Superior temporal gyrus (tissue), 1 donor: ENCODE measurements around the gene KRT3.
A peak's percentile ranks its signal among the peaks of the same experiment; 100 is the strongest.

Experiments
- DNase-seq: peaks from one replicate; pipeline ENCODE4 v3.0.0-alpha.2; 2016; ENCODE audit errors: extremely low spot score

The KRT3 gene

DNA sequence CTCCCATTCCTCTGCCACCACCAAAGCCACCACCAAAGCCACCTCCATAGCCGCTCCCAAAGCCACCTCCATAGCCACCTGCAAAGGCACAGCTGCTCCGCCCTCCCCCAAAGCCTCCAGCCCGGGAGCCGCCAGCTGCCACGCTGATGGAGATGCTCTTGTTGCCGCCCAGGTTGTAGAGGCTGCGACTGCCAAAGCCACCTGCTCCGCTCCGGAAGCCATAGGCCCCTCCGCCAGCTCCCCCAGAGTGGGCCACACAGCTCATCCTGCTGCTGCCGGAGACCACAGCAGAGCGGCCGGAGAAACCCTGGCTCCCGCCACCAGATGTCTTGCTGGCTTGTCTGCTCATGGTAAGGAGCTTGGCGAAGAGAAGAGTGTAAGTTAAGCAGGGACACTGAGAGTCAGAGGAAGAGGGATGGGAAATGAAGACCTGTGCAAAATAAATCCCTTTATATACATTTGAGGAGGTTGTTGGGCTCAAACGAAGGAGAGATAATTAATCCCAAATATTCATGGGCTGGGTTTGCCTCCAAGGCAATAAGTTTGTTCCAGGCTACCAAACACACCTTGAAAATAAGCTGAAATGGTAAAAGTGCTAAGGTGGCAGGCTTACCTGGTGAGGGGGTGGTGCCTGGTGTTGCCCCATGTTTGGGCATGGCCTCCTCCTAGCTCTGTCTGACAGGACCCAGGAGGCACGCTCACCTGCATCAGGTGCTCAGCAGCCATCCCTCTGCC lies at the start of gene KRT3:
KRT3 (minus strand) TSS at position 424 of the 735 bp plus-strand sequence; CDS start at position 349, 75 bp downstream.
- DNase-seq = no peak

DNA sequence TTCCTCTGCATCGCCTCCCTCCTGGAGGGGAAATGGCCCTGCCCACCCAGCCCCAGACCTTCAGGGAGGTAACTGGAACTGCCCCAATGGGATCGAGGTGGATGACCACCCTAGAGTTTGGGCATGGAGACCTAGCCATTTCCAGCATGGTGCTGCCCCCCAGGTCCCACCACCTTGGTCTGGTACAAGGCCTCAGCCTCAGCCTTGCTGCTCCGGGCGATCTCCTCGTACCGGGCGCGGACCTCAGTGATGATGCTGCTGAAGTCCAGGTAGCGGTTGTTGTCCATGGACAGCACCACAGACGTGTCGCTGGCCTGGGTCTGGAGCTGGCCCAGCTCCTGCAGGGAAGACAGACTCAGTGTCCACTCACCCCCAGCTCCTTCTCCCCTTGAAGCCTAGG lies 48.5 kb upstream of the KRT3 start:
- DNase-seq = no peak

DNA sequence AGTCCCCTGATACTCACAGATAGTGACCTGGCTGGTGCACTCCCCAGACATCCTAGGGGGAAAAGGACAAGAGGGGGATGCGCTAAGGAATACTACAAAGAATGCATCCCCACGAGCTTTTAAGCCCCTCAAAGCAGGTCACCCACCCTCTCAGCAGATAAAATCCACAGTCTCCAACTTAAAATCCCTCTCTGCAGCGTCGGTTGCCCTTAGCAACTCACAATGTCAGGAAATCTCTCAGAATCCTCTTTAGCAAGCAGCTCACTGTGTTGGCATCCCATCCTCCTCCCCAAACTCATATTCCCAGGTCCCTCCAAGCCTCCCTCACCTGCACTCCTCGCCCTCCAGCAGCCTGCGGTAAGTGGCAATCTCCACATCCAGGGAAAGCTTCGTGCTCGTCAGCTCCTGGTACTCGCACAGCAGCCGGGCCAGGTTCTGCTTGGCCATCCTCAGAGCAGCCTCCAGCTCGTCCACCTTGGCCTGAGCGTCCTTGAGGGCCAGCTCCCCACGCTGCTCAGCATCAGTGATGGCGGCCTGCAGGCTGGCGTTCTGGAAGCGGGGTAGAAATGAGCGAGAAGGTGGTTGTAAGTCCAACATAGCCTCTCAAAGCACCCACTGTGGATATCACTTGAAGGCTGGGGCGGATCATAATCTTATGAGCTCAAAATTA lies 43.7 kb upstream of the KRT3 start:
- DNase-seq = no peak

DNA sequence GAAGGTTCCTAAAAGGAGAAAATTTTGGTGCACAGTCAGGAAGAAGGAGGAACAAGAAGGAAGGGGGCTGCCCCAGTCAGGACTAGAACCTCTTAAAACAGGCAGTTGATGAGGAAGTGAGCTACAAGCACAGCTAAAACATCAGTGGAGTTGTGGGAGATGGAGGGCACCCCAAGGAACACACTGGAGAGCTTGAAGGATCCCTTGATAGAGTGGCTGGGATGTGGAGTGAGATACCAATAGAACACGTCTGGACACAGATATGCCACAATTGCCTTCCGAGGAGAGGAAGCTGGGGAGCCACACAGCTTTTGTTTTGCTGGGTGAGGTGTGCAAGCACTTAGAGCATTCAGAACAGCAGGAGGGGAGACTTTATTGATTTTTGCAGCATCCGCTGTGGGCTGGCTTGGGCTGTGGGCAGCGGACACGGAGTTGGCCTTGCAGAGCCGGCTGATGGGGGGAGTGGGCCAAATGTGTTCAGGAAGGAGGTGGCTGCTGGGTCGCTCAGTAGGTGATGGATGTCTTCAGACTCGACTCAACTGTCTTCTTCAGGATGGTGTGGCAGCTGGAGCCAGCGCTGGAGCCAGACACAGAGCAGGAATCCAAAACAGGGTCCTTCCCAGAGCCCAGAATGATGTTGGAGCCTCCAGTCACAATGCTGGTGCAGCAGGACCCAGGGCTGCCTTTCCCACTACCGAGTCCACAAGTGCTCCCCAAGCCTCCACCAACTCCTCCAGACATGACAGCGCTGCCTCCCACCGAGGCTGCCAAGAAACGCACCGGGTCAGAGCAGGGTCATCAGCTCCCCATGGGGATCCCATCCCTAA lies 42.9 kb upstream of the KRT3 start:
- no peak for DNase-seq

DNA sequence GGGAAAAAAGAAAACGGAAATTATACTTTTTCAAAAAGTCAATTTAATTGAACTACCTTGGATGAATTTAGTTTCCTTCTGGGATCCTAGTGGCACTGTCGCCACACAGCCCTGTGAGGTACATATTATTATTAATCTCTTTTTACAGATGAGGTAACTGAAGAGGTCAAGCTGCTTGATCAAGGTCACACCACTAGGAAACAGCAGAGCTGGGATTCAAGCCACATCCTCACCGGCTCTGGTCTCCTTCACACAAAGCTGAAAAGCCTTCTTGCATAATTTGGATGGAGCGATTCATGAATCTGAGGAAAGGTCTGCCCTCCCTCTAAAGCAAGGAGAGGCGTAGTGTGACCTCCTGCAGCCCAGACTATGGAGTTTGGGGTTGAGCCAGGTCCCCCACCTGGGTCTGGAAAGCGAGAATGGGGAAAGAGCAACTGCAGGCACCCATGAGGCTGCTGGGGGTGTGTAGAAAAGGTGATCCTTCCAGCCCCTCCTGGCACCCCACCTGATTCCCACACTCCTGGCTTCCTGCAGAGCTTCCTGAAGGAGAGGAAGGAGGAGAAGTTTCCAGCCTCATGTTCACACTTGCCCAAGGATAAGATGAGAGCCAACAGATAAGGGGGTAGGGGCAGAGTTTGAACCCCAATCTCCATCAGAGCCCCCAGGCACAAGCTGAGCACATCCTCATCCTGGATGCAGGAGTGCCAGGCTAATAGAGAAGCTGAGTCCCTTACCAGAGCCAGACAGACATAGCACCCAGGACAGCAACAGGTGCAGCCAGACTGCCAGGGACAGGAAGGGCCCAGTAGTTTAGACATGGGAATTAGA lies 42.1 kb upstream of the KRT3 start:
- no peak for DNase-seq

DNA sequence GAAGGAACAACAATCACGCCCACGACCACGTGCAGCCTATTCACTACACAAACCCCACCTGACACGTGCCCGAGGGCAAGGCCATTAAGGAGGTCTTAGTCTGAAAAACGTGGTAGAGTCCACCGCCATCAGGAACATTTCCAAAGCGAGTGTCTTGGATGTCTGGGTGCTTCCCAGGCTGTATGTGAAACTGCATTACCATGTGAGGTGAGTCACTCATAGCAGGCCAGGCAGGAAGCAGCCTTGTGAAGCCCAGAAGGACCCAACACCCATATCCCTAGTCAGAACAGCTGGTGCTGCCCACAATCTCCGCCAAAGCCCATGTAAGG lies 41.5 kb upstream of the KRT3 start:
- peak; percentile 22 for DNase-seq

DNA sequence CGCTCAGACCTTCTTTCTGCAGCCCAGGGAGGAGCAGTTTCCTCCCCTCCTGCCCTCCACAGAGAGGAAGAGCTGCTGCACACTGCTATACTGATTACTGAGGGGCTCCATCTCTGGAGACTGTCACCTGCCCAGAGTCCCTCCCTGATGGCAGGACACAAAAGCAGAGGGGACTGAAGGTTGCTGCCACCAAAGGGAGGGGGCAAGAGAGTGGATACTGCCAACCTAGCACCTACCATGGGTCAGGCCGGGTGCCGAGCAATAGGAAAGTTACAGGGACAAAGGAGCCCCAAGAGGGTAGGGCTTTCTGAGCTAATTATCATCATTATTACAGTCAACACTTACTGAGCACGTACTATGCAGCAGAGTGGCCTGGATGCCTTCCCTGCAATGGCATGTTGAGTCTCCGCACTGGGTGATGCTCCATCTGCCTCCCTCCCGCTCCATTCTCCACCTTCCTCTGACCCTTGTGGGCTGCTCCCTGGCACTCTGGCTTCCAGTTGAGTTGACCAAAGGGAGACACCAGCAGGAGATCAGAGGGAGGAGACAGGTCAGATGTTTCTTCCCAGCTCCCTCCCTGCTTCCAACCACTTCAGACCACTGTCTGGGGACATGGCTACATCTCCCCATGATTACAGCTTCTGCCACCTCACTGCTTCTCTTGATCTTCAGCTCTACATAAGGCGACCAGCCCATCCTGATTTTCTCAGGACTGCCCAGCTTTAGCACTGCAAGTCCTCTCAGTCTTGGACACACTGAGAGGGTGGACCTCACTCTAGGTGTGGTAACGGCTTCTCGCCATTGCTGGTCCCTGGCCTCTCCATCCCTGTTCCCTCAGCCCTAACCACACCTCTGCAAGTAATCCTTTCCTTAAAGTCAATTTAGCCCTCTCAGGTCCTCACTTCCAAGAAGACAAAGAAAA lies 40.8 kb upstream of the KRT3 start:
- DNase-seq = no peak

DNA sequence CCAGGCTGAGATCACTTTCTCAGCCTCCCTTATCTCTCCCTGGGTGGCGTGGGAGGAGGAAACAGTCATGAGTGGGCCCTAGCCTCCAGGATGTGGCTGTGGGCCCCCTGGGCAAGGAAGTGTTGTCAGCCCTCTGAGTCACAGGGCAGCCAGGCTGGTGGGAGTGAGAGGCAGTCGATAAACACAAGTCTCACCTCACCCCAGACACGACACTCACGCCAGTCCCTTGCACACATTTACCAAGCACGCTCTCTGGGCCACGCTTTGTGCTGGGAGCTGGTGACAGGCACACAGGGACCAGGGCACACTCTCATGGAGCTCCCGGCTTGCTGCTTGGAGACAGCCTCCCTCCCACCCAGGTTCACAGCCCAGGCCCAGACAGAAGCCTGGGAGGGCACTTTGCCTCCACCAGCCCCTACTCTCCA lies 40.1 kb upstream of the KRT3 start:
- no peak for DNase-seq

DNA sequence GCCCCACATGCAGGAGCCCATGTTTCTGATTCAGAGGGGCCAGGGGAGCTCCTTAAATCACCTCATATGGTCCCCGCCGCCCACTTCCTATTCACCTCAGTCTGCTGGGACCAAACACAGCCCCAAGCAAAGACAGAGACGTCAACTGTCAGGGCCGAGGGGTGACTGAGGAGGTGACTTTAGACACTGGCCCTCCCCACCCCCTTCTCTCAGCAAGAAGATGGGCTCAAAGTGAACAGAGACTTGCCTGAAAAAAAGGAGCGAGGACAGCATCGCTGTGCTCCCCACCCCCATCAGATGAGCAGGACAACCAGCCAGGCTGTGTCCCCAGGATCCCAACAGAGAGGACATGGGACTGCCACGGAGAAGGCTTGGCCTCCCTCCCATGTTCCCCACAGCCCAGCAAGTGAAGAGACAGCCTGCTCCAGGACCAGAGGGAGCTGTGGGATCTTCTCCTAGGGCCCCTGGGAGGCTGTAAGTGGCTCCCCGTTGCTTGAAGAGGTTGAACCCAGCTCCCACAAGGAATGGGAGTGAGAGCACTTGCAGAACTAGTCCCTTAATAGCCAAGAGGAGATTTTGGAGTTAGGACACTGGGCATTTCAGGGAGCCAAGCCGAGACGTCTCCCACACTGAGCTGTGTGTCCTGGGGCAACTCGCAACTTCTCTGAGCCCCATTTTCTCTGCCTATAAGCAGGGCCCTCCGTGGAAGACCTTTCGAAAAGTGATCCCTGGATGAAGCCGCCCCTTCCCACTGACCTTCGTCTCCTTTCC lies 39.5 kb upstream of the KRT3 start:
- no peak for DNase-seq

DNA sequence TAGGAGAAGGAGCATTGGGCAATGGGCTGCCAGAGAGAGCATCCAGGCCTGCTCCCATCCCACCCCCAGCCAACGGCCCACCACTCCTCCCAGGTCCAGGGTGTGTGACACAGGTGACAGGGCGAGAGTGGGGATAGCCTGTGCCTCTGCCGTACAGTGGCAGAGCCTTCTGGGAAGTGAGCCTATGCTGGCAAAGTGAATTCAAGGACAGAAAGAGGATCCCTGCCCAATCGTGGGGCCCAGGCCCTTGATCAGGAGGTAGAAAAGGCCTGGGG lies 38.7 kb upstream of the KRT3 start:
- no peak for DNase-seq

DNA sequence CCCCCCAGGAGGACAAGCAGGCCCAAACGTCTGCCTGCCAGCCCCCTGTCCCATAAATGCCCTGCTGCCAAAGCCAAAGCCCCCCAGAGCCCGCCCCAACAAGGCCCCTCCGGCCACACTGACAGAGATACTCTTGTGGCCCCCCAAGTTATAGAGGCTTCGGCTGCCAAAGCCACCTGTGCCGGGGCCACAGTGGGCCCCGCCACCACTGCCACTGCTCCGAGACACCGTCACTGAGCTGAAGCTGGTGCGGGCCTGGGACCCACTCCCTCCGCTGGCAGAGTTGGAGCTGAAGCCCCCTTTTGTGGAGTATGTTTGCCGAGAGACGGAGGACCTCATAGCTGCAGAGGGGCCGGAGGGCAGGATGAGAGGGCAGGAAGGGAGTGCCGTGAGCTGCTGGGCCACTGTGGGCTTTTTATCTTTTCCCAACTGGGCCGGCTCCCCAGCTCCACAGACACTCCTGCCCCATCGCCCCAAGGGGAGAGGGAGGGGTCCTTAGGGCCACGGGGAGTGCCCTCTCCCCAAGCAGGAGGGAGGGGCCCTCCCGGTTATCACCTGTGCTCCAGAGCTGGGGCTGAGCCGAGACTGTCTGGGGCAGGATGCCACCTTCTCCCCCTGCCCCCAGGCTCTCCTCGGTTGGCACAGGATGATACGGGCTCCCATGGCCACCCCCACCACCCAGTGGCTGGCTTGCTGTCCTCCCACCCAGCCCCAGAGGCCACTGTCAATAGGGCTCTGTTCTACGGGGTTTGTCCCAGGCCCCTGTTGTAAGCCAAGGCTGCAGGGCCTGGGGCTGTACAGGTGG lies 38.2 kb upstream of the KRT3 start, which contains the start of gene KRT79:
KRT79 (minus strand) TSS at position 390 of the 805 bp plus-strand sequence; CDS start at position 339, 51 bp downstream.
- DNase-seq = no peak

DNA sequence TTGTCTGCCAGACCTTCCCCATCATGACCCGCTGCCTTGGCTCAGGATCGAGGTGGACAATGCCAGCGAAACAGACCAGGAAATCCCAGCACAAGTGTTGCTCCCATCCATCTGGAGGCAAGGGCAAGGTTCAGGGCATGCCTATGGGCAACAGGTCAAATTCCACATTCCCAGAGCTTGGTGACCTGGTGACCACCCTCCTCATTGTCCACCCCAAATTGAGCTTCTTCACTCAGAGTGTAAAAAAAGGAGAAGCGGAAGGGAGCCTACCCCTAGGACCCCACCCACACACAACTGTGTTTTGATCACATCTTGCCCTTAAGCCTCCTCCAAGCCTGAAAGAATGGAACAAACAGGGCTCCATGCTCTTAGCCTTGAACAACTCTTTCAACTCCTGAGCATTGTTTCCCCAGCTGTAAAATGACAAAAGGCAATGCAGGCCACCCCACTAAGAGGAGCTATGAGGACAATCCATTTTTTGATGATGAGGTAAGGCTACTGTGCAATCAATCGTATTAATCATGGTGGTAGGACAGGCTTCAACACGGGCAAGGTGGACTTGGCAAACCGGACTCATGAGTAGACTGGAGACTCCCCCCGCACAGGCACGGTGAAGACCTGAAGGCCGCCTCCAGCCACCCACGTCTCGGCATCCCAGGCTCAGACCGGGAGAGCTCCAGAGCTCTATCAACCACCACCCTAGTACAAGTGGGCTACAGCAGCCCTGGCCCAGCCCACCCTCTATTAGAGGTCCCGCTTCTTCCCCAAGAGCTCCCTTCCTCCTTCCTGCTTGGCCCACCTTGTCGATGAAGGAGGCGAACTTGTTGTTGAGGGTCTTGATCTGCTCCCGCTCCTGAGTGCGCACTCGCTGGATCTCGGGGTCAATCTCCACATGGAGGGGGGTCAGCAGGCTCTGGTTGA lies 37.3 kb upstream of the KRT3 start:
- DNase-seq = no peak

DNA sequence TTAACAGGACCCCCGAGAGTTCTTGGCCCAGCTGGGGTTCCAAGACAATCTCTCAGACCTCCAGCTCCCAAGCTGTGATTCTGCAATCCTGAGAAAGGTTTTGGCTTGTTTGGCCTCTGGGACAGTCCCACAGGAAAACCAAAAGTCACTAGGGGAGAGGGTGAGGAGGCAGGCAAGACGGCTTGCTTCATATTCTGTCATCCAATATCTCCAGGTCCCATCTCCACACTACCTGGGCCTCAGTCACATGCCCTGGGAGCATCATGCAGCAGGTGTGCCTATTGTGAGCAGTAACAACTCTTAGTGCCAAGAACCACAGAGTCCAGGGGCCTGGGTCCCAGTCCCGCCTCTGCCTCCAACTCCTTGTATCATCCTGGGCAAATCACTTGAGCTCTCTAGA lies 36.5 kb upstream of the KRT3 start:
- DNase-seq = no peak

DNA sequence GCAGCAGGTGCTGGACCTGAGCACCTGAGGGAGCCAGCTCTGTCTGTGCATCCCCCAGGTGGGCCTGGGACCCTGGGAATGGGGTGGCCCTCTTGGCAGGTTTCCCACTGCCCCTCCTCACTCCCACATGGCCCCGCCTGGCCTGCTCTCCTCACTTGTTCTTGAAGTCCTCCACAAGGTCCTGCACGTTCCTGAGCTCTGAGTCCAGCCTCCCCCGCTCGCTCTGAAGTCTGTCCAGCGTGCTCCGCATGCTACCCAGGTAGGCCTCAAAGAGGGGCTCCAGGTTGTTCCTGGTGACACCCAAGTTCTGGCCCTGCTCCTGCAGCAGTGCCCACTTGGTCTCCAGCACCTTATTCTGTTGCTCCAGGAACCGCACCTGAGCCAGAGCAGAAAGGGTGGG lies 35.3 kb upstream of the KRT3 start:
- DNase-seq = no peak

DNA sequence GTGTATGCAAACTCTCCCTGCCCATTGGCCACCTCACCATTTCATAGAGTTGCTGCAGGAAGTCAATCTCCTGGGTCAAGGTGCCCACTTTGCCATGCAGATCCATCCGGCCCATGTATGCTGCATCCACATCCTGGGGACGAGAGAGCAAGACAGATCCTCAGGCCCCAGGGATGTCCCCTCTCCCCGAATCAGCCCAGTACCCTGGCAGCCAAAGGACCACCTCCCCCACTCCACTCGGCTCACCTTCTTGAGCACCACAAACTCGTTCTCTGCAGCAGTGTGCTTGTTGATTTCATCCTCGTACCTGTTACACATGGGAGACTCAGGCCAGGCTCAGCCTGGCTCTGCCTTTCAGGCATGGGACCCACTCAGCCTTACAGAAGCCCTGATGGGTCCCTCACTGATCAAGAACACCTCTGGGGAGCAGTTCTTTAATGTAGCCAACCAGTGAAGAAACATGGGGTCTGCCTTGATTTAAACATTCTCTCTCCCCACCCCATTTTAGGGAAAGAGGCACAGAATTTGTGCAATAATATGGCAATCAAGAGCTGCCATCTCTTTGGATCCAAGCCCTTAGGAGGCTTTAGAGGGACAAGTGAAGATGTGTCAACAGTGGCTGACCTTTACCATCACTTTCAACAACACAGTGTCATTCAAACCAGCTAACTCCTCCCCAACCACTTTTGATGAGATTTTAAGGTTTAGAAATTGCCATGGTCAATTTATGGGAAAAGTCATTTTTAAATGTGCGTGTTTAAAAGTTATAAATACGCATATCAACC lies 34.3 kb upstream of the KRT3 start:
- DNase-seq = no peak

DNA sequence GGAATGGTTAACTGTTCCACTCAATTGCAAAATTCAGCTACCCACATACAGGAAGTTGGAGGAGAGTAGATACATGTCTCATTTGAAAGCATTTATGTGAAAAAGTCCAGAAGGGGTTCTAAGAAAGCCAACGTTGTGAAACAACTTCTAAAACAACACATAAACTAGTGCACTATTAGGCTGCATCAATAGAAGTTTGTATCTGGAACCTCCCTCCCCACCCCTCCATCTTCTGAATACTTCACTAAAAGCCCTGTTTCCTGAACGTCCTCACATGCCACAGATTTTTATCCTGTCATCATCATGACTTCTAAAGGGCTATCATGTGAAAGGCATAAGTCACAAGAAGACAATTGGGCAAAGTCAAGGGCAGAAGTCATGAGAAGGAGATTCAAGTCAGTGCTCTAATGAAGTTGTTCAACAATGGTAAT lies 32.7 kb upstream of the KRT3 start:
- DNase-seq = no peak

DNA sequence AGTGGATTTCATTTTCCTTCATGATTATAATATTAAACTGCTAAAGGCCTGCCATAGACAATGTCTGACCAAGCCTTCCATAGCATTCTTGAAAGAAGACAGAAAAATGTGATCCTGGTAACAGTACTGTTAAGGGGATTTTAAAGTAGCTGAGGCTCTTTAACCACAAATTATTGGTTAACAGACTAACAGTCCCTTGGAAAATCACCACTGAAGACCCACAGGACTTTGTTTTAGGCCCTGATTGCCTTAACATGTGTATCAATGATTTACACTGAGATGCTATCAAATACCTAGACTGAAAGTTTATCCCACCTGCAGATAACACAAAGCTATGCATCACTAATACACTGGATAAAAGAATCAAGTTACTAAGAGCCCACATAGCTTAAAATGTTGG lies 32.2 kb upstream of the KRT3 start:
- DNase-seq = no peak
